Posterior vena cava (tissue), 2 donors: Measurements from ENCODE around the gene AKAP12. TPM values are rescaled to one million over a fixed set of nuclear protein-coding genes. Genes with fewer than 3 reads are reported as not detected.
A peak's percentile ranks its signal among the peaks of the same experiment; 100 is the strongest.

Source experiments
- DNase-seq: peaks from one replicate; pipeline ENCODE4 v3.0.0-alpha.2; 2020; ENCODE audit warnings: low spot score
- intact Hi-C, 2 donors: fragments of 100-400 bp; cut with DNase I; formaldehyde crosslinking; loops; one replicate each; pipeline versions ENCODE4 v1.14.1 to v1.14.2; 2022 to 2023
- total RNA-seq, 2 donors: library from RNA; stranded (reverse); fragmentation: NEBNext Ultra II Directional; extraction: Animal tissue kit (Norgen Biotek cat#: 25700); gene quantifications; one replicate each; pipeline ENCODE4 v1.2.1, GENCODE V29; 2021
- donor health status: DM: yes; HTN: yes; CAD: no.
- donor health status: DM: yes; HTN: yes; CAD: no.

Gene AKAP12
- total RNA-seq, 2 donors from 2014 or later: 140 to 146 TPM

DNA sequence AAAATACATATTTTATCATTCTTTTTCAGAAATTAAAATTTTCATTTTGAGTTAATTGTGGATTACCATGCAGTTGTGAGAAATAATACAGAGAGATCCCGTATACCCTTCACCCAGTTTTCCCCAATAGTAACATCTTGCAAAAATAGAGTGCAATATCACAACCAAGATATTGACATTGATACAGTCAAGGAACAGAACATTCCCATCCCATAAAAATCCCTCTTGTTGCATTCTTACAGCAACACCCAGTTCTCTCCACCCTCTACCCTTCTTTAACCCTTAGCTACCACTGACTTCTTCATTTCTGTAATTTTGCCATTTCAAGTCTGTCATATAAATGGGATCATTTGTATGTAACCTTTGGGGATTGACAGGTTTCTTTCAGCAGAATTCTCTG lies 6.9 kb upstream of the AKAP12 start:
- intact Hi-C loops: loop anchor here in 1 of 2 donors (10.0 kb wide), 1 partner anchor 92 kb away; no protein-coding TSS in a partner anchor
- no peak for DNase-seq

DNA sequence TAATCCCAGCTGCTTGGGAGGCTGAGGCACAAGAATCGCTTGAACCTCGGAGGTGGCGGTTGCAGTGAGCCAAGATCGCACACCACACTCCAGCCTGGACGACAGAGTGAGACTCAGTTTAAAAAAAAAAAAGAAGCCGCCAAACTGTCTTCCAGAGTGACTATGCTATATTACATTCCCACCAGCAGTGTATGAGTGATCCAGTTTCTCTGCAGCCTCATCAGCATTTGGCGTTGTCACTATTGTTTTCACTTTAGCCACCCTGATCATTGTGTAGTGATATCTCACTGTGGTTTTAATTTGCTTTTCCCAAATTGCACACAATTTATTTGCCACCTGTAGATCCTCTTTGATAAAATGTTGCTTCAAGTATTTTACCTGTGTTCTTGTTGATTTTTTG lies 6.0 kb upstream of the AKAP12 start:
- intact Hi-C loops: loop anchor here in 1 of 2 donors (10.0 kb wide), 1 partner anchor 91 kb away; no protein-coding TSS in a partner anchor
- no peak for DNase-seq

DNA sequence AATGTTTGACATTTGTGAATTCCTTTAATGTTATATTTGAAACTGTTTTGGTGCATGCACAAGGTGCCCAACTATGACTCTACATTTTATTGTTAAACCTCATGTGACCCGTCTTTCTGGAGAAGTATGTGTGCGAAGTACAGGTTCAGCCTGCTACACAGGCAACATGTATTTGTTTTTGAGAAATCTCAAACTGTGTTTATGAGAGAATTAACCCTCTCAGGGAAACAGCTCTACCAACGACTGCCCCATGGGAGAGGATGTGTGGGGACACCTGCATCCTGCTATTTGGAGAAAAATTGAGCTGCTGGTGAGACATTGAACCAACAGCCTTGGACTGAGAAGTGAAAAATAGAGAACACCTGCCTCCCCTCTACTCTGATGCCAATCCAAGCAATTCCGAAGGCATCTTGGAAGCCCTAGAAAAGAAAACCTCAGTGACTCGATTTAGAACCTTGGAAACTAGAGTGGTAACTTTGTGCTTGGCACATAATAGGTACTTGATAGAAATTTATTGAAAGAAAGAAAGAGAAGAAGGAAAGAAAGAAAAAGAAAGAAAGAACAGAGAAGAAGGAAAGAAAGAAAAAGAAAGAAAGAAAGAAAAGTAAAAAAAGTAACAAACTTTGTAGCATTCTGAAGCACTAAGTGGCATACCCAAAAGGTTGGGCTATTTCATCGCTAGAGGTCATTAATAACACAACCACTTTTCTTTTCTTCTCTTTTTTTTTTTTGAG lies 2.9 kb upstream of the AKAP12 start:
- DNase-seq: no peak
- intact Hi-C loops: loop anchor here in 1 of 2 donors (10.0 kb wide), 1 partner anchor 88 kb away; no protein-coding TSS in a partner anchor

DNA sequence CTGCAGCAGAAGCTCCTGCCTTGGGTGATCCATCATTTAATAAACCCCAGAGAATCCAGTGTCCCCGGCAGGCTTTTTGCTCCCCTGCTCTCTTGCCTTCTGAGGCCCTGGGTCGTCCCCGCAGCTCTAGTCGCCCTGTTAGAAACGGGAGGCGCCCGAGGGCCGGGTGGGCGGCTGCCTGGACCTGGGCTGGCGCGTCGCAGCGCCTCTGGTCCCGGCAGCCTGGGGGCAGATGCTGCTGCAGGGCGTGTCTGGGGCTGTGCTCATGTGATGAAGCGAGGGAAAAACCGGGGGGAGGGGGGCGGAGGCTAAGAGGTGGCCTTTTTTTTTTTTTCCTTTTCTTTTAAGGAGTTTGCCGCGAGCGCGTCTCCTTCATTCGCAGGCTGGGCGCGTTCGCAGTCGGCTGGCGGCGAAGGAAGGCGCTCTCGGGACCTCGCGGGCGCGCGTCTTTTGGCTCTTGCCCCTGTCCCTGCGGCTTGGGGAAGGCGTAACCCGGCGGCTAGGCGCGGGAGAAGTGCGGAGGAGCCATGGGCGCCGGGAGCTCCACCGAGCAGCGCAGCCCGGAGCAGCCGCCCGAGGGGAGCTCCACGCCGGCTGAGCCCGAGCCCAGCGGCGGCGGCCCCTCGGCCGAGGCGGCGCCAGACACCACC lies 394 bp downstream of the AKAP12 start:
- peak; percentile 94 for DNase-seq

DNA sequence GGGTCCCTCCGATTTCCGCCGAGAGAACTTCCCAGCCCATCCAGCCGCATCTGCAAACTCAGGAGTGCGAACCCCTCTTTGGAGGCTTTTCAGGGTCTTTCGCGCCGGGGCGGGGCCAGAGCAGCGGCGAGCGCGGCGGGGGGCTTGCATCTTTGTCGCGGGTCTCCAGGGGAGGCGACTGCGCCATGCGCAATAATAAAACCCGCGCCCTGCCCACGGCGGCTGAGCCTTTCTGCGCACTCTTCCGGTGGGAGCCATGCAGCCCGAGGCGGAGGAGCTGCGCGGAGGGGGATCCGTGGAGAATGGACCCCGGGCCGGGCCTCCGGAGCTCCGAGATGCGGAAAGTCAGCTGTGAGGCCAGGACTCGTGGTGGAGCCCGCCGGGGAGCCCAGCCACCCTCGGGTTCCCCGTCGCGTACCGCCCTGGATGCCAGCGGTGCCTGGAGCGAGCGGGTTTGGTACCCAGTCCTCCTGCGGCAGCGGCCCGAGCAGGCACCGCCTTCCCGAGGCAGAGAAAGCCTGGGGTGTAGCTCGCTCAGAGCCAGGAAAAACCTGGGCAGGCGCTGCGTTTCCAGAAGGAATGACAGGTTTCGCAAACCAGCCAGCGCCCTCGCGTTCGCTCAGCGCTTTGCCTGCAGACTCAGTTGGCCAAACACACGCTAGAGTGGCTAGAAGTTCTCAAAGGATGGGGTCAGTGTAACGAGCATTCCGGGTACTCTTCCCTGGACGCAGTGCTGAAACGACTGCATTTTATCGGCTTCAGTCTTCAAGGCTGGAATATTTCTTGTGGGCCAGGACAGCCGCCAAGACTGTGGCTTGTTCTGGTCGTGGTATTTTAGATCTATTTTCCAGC lies 1.2 kb downstream of the AKAP12 start:
- DNase-seq: peak; percentile 87
- intact Hi-C loops: loop anchor here in 1 of 2 donors (5.0 kb wide), 1 partner anchor 81 kb away; no protein-coding TSS in a partner anchor

More for the DNA sequence above, 394 bp downstream of the AKAP12 start:
- intact Hi-C loops: loop anchor here in 1 of 2 donors (5.0 kb wide), 1 partner anchor 82 kb away; no protein-coding TSS in a partner anchor

DNA sequence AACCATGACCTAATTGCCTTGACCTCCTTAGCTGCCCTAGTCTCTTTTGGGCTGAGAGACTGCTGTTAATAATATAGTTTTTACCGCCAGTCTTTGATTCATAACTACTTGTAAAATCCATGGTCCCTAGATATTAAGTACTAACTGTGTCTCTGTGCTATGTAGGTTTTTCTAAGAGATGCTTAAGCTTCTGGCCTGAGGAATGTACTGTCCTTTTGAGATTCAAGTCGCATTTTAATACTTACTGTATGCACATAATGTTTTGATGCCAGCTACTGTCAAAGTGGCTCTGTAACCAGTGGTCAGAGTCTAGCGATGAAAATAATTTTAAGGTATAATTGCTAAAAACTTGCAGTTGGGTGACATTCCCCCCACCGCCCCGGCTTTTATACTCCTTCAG lies 2.1 kb downstream of the AKAP12 start:
- no peak for DNase-seq
- intact Hi-C loops: loop anchor here in 1 of 2 donors (5.0 kb wide), 1 partner anchor 80 kb away; no protein-coding TSS in a partner anchor

DNA sequence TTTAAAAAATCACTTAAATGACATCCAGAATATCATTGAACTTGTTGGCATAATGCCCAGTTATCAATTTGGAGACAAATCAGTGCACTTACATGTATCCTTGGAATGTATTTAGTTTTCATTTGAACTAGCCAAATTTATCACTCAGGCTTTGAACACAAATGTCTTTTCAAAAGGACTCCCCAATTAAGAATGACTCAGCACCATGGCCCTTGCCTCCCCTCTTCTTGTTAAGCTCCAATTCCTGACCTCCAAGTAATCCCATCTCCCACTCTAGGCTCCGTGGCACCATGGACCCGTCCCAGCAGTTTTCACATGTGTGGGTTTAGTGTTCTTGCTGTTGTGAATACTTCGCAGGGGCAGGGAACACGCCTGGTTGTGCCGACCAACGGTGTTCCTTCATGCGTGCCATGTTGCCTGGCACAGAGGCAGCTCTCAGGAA lies 2.7 kb downstream of the AKAP12 start:
- intact Hi-C loops: loop anchor here in 1 of 2 donors (5.0 kb wide), 1 partner anchor 80 kb away; no protein-coding TSS in a partner anchor
- DNase-seq: no peak

DNA sequence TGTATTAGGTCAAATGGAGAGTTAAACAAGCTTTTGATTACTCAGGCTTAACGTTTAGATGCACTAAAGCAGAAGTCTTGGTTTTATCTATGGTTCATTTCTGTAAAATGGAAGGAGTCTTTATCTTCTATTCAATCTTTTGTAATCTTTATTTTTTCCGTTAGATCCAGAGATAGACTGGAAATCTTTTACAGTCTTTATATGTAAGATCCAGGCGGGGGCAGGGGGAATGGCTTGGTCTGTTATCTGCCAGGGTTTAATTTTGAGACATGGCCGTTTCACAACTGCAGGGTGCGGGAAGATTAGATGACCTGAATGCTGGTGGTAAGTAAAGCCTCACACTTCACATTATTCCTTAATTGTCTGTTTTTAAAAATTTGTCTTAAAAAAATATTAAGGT lies 3.7 kb downstream of the AKAP12 start:
- DNase-seq: no peak
- intact Hi-C loops: loop anchor here in 1 of 2 donors (5.0 kb wide), 1 partner anchor 79 kb away; no protein-coding TSS in a partner anchor

DNA sequence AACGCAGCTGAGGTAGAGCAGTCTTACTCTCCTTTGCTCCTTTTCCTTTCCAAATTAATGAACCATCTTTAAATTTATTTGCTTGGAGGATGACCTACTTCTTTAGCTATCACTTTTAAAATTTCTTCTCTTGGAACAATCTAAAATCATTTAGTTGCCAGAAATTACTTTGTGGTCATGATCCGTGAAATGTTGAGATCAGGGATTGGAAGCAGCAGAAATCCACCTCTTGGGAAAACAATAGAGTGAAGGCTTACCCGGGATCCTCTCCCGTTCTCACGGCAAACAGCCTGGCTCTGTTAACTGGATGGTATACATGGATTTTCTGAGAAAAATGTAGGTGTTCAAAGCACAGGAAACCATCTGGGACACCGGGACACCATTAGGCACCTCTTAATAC lies 7.7 kb downstream of the AKAP12 start:
- intact Hi-C loops: no loop called here
- DNase-seq: no peak

DNA sequence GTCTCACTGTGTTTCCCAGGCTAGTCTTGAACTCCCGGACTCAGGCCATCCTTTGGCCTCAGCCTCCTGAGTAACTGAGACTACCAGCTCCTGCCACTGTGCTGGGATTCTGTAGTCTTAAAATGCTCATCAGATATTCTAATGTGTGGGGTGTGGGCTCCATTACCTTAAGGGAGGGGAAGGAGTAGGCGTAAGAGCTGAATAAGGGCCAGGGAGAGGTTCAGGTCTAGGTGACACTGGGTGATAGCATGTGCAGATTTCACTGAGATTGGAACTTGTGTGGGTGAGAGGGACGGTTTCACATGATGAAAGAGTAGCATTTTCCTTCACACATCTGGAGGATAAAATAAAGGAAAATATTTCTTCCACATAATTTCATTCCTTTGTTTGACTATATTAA lies 8.5 kb downstream of the AKAP12 start:
- no peak for DNase-seq
- intact Hi-C loops: no loop called here

DNA sequence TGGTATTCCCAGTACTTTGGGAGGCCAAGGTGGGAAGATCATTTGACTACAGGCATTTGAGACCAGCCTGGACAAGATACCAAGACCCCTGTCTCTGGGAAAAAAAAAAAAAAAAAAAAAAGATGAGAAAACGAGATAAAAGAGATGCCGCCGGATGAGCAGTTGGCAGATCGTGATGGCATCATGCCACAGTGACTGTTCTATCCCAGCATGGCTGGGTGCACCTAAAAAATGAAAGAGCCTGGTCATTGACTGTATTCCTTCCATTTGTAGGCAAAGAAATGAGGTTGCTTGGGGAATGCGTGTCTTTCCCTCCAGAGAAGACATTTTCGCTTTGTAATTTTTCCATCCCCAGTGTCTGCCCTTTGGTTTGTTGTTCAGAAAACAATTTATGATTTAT lies 12.9 kb downstream of the AKAP12 start:
- intact Hi-C loops: loop anchor here in 1 of 2 donors (1.0 kb wide), 1 partner anchor 45 kb away; no protein-coding TSS in a partner anchor
- no peak for DNase-seq

DNA sequence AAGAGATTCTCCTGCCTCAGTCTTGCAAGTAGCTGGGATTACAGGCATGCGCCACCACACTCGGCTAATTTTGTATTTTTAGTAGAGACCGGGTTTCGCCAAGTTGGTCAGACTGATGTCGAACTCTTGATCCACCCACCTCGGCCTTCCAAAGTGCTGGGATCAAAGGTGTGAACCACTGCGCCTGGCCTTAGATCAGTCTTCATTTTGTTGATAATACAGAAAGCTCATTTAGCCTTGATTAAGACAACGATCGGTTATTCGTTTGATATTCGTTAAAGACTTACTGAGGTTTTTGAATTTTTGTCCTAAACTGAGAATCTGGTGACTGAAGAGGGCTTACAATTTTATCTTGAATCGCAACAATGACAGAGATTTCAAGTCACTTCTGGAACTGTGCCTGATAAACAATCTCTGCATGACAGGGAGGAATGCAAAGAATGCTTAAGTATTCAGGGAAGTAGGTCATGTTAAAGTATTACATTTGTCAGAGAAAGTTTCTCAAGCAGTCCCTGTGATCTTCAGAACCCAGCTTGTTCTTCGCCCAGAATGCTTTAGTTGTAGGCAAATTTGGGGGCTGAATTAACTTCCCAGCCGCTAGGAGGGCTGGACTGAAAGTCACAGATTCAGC lies 14.8 kb downstream of the AKAP12 start:
- intact Hi-C loops: no loop called here
- no peak for DNase-seq

DNA sequence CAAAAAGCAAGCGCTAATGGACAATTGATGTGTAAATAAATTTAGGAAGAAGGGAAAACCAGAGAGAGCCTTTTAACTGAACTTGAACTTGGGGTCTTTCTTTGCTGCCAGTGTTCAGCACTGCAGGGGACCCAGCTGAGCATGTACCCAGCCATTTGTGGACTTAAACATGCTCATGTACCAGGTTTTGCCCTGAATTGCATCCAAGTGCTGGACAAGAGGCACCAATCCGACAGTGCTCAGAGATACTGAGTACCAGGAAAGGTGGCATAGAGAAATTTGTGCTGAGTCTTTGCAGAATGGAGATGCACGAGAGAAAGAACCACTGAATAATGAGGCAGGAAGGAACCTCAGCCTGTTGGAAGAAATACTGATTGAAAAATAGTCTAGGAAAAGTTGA lies 16.0 kb downstream of the AKAP12 start:
- intact Hi-C loops: no loop called here
- DNase-seq: no peak

DNA sequence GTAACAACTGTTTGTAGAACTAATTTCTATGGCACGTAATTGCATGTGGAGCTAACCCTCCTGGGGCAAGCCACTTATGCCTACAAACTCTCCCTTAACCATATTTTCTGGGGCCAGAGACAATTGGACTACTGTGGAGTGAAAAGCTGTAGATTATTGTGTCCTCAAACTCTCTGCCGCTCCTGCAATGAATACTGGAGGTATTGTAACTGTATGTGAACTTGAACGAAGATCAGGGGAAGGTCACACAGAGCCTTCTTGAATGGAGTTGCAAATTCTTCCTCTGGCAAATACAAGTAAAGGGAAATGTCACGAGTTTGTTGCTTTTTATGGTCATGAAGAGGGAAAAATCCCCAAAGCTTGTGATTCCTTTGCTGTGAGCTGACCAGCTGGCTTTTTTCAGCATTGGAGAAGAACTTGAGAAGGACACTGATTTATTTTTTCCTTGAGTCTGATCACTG lies 18.2 kb downstream of the AKAP12 start:
- DNase-seq: no peak
- intact Hi-C loops: no loop called here

DNA sequence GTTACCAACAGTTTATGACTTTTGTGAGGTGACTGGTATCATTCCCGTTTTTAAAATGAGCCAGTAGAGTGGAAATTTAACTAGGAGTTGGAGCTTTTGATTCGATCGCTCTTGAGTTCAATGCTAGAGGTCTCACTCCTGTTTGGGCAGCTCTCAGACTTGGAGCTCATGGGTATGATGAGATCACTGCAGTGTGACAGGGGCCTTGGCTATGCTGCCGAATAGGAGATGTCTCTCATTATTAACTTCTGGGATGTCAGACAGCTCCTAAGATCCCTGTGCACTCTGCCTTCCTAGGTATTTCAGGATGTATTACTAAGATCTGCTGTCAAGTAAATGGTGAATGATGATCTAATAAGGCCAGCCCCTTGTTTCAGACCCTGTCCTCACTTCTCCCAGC lies 20.4 kb downstream of the AKAP12 start:
- intact Hi-C loops: loop anchor here in 1 of 2 donors (10.0 kb wide), 1 partner anchor 885 kb away; no protein-coding TSS in a partner anchor
- DNase-seq: no peak

DNA sequence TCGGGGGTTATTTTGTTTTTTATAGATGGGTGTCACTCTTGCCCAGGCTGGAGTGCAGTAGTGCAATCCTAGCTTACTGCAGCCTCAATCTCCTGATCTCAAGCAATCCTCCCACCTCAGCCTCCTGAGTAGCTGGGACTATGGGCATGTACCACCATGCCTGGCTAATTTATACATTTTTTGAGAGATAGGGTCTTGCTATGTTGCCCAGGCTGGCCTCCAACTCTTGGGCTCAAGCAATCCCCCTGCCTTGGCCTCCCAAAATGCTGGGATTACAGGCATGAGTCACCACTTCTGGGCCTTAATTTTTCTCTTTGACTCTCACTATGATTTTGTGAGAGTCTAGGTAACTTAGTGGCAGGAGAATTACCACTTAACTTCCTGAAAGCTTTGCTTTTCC lies 23.3 kb downstream of the AKAP12 start:
- DNase-seq: no peak
- intact Hi-C loops: loop anchor here in 1 of 2 donors (10.0 kb wide), 1 partner anchor 882 kb away; no protein-coding TSS in a partner anchor

DNA sequence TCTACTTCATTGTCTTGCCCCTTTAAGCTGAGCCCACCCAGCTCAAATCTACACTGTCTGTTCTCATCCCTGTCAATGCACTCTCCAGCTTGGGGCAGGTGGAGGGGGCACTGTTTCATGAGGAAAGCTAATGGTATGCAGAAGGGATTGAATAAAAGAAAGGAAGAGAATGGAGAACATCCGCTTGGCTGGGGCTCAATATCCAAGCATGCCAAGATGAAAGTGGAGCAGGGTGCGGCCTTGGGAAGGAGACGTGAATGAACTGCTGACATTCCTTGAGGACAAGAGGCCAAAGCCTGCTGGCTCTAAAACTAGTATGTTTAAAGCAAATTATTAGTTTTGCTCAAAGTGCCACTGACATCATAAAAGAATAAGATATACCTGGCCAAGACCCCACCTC lies 24.2 kb downstream of the AKAP12 start:
- peak; percentile 84 for DNase-seq
- intact Hi-C loops: loop anchor here in 1 of 2 donors (10.0 kb wide), 1 partner anchor 881 kb away; no protein-coding TSS in a partner anchor

DNA sequence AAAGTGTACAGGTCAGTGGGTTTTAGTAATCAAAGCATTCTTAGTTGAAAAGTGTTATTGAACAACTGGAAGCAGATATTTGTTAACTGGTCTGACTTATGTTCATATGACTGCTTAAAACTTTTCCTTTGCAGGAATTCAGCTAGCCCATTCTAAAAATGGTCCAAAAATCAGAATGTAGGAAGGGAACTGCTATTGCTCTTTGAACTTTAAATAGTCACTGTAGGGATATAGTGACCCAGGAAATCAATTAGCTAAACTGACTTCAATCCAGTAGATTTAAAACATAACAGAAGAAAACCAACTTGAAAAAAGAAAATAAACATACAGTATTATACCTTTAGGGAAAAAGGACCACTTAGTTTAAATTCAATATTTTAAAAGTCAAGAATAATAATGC lies 25.5 kb downstream of the AKAP12 start:
- intact Hi-C loops: loop anchor here in 1 of 2 donors (10.0 kb wide), 1 partner anchor 880 kb away; no protein-coding TSS in a partner anchor
- no peak for DNase-seq
